ENCODE data around the gene RASSF5.

DNA sequence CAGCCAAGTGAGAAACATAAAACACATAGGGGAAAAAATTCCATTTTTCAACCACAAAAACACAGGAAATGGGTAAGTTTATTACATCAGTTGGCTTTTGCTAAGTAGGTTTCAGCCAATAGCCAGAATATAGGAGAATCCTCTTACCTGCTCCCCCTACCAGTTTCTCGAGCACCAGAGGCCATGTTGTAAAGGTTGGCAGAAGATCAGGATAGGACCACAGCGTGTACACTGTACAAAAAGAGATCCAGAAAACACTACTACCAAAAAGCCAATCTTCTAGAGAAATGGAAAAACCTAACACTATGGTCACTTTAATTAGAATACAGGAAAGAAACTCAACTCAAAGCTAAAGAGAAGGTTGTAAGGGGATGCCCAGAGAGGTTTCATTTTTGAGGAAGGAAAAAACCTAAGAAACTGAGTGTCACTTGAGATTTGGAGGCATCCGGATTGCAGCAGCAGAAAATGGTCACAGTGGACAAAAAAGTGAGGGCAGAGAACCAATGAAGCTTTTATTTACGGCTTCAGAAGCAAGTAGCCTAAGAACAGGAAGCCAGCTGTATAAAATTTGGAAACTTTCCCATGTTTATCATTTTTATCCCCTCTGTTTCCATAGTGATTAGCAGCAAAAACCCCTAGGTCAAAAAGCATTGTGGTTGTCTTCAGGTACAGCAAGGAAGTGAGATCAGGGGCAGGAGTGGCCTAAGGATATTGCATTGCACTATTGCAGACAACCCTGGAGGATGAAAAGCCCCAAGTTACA lies 102.1 kb downstream of the RASSF5 start:
- TF ChIP-seq EZH2 (IDR thresholded peaks at IDR 0.05) (no peak), POLR2AphosphoS5 (IDR thresholded peaks at IDR 0.05; ENCODE audit: borderline replicate concordance, low read depth, low read length) (no peak), FOXP2 (optimal IDR thresholded peaks at IDR 0.05; ENCODE audit: control extremely low read depth, extremely low read length, insufficient read depth) (no peak)

Measured in SK-N-MC (cell line).